NCI-H748 treated with DMSO at 0.1 percent for 48 hours (cell line): ENCODE data around the gene KANK3.
"Not testable (repeated sequence)": the region's sequence is repeated elsewhere in the genome, so short reads cannot be mapped to it uniquely, and the experiment has no call there.

Experiments used
- DNase-seq: peaks from one replicate; lab custom pipeline; 2025; lab: John Stamatoyannopoulos, UW

The KANK3 gene

DNA sequence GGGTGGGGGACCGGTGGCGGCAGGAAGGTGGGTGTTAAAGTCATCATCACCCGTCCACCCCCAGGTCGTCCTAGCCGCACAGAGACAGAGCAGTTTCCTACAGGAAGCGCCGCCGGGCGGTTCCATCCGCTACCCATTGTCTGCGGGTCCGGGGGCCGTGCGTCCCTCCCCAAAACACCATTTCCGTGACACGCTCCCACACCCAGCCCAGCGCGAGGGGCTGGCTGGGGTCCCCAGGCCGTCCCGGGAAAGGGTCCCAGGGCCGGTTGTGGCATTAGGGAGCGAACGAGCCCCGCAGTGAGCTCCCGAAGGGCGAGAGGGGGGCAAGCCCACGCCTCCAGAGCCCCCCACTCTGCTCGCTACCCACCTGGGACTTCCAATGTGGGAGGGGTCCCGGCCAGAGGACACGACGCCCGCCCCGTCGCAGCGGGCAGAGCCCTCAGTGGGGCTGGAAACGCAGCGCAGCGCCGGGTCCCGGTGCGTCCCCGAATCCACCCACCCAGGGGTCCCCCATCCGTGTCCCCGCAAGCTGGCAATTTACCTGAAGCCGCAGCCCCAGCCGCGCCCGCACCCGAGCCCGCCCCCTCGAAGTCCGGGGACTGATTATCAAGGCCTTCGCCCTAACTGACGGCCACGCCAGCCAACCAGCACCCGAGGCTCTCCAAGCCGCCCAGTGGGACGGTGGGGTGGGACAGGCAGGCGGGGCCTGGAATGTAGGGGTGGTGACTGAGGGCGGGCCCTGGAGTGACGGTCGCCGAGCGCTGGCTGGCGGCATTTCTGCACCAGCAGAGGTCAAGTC, at the start of gene KANK3:
Gene KANK3, minus strand, starts transcription at position 579 of the 799 bp plus-strand sequence. CDS start 5,434 bp downstream, outside the sequence.
- peak; percentile 24 for DNase-seq

GRCh38 chr19:8392017-8392591, 49.0 kb upstream of the KANK3 start:
- no peak for DNase-seq

GRCh38 chr19:8391198-8392016, 48.3 kb upstream of the KANK3 start:
- no peak for DNase-seq

GRCh38 chr19:8390617-8390981, 47.5 kb upstream of the KANK3 start:
- peak; percentile 64 for DNase-seq

DNA sequence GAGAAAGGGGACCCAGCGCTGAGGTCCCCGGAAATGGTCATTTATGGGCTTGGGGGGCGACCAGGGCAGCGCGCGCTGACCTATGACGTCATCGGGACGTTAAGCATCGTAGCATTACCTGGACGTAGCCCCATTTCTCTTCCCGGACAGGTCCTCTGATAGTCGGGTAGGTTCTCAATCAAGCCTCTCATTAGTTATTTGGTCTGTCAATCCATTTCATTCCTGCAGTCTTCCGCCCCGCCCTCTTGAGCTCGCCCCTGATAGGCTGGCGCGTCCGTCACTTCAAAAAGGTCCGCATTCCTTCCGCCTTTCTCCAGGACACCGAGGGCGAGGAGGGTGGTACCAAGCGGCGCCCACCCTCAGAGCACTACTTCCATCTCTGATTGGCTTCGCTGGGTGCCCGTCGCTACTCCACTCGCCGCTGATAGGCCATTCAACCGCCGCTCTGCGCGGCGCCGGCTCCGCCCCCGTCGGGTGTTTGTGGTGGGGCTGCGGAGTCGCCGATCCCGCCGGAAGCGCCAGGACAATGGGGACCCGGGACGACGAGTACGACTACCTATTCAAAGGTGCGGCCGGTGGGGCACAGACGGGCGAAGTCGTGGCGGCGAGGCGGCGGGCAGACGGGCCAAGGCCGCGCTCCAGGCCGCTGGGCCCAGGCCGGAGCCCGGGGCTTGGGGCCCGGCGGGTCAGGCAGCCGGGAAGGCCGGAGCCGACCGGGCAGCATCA, 47.0 kb upstream of the KANK3 start, which contains the start of gene RAB11B:
Gene RAB11B, plus strand, starts transcription at position 470 of the 726 bp plus-strand sequence. Its CDS starts 57 bp downstream, at position 527.
- DNase-seq: peak; percentile 100

- no peak for DNase-seq
Measured at GRCh38 chr19:8388612-8388958, 45.5 kb upstream of the KANK3 start.

GRCh38 chr19:8387688-8388611, 44.9 kb upstream of the KANK3 start:
- no peak for DNase-seq

DNA sequence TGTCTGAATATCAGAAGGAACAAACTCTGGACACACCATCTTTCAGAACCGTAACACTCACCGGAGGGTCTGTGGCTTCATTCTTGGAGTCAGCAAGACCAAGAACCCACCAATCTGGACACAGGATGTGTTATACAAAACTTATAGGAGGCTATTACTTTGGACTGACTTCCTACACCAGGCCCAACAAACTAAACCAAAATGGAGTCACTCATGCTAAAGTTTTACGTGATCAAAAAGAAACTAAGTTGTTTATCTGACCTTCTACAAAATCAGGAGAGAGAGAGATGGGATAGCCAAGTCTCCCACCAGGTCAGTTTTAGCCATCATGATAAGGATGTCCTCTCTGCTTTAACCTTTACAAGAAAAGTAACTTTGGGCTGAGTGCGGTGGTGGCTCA, 43.9 kb upstream of the KANK3 start:
- DNase-seq: no peak

- not testable (repeated sequence) for DNase-seq
Measured at GRCh38 chr19:8386419-8386818, 43.4 kb upstream of the KANK3 start.

GRCh38 chr19:8385566-8385965, 42.5 kb upstream of the KANK3 start:
- DNase-seq: not testable (repeated sequence)

DNA sequence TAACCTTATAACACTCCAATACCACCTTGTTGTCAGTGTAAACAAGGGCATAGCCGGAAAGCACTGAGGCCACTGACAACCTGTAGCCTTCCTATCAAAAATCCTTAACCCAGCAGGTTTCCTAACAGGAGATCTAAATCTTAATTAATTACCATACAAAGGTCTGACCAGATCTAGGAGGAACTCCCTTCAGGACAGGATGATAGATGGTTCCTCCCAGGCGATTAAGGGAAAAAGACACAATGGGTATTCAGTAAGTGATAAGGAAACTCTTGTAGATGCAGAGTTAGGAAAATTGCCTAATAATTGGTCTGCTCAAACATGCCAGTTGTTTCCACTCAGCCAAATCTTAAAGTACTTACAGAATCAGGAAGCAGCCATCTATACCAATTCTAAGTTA, 42.0 kb upstream of the KANK3 start:
- DNase-seq: not testable (repeated sequence)

DNA sequence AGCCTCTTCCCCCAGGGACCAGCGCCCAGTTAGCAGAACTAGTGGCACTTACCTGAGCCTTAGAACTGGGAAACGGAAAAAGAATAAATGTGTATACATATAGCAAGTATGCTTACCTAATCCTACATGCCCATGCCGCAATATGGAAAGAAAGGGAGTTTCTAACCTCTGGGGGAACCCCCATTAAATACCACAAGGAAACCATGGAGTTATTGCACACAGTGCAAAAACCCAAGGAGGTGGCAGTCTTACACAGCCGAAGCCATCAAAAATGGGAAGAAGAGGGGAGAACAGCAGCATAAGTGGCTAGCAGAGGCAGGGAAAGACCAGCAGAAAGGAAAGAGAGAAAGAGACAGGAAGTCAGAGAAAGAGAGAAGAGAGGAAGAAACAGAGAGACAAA, 41.5 kb upstream of the KANK3 start:
- not testable (repeated sequence) for DNase-seq

- DNase-seq: not testable (repeated sequence)
Measured at GRCh38 chr19:8379156-8379891, 36.3 kb upstream of the KANK3 start.

DNA sequence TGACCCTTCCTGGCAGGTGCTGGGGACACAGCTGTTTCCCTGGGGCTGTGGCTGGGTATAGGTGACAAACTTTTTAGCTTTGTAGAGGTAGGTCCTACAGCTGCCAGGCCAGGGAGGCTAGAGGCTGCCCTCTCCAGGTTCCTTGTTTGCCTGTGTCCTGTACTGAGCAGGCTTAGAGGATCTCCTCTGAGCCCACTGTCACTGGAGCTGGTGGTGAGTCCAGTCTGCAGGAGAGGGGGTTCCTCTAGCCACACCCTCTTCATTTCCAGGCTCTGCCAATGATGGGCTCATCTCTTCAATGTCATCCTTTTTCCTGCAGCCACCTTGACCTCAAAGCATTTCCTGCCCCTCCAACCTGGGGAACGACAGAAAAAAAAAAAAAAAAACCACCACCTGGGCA, 34.5 kb upstream of the KANK3 start:
- no peak for DNase-seq

DNA sequence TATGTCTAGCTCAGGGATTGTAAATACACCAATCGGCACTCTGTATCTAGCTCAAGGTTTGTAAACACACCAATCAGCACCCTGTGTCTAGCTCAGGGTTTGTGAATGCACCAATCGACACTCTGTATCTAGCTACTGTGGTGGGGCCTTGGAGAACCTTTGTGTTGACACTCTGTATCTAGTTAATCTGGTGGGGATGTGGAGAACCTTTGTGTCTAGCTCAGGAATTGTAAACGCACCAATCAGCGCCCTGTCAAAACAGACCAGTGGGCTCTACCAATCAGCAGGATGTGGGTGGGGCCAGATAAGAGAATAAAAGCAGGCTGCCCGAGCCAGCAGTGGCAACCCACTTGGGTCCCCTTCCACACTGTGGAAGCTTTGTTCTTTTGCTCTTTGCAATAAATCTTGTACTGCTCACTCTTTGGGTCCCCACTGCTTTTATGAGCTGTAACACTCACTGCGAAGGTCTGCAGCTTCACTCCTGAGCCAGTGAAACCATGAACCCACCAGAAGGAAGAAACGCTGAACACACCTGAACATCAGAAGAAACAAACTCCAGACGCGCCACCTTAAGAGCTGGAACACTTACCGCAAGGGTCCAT, 33.4 kb upstream of the KANK3 start:
- DNase-seq: not testable (repeated sequence)

GRCh38 chr19:8375766-8376165, 32.7 kb upstream of the KANK3 start:
- DNase-seq: not testable (repeated sequence)

DNA sequence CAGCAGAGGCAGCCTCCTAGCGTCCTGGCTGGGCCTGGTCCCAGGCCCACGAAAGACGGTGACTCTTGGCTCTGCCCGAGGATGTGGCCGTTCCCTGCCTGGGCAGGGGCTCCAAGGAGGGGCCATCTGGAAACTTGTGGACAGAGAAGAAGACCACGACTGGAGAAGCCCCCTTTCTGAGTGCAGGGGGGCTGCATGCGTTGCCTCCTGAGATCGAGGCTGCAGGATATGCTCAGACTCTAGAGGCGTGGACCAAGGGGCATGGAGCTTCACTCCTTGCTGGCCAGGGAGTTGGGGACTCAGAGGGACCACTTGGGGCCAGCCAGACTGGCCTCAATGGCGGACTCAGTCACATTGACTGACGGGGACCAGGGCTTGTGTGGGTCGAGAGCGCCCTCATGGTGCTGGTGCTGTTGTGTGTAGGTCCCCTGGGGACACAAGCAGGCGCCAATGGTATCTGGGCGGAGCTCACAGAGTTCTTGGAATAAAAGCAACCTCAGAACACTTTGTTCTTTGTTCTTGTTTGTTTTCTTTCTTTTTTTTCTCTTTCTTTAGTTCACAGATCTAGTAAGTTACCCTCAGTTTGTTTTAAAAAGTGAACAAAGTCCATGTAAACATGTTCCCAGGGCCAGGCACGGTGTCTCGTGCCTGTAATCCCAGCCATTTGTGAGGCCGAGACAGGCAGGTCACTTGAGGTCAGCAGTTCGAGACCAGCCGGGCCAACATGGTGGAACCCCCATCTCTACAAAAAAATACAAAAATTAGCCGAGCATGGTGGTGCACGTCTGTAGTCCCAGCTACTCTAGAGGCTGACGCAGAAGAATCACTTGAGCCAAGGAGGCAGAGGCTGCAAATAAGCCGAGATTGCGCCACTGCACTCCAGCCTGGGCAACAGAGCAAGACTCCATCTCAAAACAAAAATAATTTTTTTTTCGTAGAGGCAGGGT, 31.1 kb upstream of the KANK3 start:
- no peak for DNase-seq

GRCh38 chr19:8371011-8371804, 28.1 kb upstream of the KANK3 start:
- no peak for DNase-seq
